ENCODE measurements around the gene CNTNAP2. TPM values are rescaled to one million over a fixed set of nuclear protein-coding genes. Genes with fewer than 3 reads are reported as not detected.

The CNTNAP2 gene
- total and polyA plus RNA-seq, 9 of the 15 experiments (the other 6 are each of a cell fraction or from before 2014, with no cell fraction given), result 0.04 to 0.62 (median 0.09) TPM; not detected in 4

DNA sequence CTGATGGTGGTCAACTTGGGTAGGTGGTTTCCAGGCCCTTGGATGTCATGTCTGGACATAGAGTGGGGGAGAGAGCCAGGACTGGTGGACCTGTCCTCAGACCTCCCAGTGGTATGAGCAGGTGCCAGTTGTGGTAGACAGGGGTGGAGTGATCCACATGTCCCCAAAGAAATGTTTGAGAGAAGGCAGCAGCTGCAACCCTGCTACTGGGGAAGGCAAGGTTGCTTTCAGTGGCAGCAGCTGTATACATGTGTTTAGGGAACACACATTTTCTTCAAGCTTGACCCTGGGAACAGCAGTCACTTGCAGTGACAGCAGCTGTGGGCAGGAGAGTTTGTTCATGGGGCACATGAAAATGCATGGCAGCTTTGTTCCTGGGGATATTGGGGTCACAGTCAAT lies 1591.3 kb downstream of the CNTNAP2 start (continued):
- TF ChIP-seq, protein P1, sequence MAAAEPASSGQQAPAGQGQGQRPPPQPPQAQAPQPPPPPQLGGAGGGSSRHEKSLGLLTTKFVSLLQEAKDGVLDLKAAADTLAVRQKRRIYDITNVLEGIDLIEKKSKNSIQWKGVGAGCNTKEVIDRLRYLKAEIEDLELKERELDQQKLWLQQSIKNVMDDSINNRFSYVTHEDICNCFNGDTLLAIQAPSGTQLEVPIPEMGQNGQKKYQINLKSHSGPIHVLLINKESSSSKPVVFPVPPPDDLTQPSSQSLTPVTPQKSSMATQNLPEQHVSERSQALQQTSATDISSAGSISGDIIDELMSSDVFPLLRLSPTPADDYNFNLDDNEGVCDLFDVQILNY (CRISPR knock-in tag; IDR thresholded peaks at IDR 0.05), result no peak
- TF ChIP-seq L3MBTL2 (IDR thresholded peaks at IDR 0.05) (no peak), ZNF311 (CRISPR knock-in tag; IDR thresholded peaks at IDR 0.05) (no peak), BMI1 (IDR thresholded peaks at IDR 0.05; ENCODE audit: low read length) (no peak), FOXJ3 (CRISPR knock-in tag; IDR thresholded peaks at IDR 0.05) (no peak), GABPB1 (CRISPR knock-in tag; IDR thresholded peaks at IDR 0.05) (no peak), HNRNPK (IDR thresholded peaks at IDR 0.05; ENCODE audit: low read depth, low read length, poor library complexity, severe bottlenecking) (no peak)
- TF ChIP-seq, protein P2, sequence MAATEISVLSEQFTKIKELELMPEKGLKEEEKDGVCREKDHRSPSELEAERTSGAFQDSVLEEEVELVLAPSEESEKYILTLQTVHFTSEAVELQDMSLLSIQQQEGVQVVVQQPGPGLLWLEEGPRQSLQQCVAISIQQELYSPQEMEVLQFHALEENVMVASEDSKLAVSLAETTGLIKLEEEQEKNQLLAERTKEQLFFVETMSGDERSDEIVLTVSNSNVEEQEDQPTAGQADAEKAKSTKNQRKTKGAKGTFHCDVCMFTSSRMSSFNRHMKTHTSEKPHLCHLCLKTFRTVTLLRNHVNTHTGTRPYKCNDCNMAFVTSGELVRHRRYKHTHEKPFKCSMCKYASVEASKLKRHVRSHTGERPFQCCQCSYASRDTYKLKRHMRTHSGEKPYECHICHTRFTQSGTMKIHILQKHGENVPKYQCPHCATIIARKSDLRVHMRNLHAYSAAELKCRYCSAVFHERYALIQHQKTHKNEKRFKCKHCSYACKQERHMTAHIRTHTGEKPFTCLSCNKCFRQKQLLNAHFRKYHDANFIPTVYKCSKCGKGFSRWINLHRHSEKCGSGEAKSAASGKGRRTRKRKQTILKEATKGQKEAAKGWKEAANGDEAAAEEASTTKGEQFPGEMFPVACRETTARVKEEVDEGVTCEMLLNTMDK (IDR thresholded peaks at IDR 0.05; ENCODE audit: borderline replicate concordance, insufficient read depth, low read depth, low read length, poor library complexity, severe bottlenecking), result no peak
- TF ChIP-seq, protein P3, sequence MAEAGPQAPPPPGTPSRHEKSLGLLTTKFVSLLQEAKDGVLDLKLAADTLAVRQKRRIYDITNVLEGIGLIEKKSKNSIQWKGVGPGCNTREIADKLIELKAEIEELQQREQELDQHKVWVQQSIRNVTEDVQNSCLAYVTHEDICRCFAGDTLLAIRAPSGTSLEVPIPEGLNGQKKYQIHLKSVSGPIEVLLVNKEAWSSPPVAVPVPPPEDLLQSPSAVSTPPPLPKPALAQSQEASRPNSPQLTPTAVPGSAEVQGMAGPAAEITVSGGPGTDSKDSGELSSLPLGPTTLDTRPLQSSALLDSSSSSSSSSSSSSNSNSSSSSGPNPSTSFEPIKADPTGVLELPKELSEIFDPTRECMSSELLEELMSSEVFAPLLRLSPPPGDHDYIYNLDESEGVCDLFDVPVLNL (CRISPR knock-in tag; IDR thresholded peaks at IDR 0.05; ENCODE audit: low read depth), result no peak
